Neutrophil (primary cell): Measurements from ENCODE around the gene MKX.

Source experiments
- H3K27ac ChIP-seq: fragments of 200-600 bp; sonication (generic); 2 replicates; pipeline ENCODE4 v1.5.1; 2016; ENCODE audit warnings: mild to moderate bottlenecking, moderate library complexity
- H3K27me3 ChIP-seq: fragments of 200-600 bp; sonication (generic); 2 replicates; pipeline ENCODE4 v1.6.0; 2016; ENCODE audit warnings: mild to moderate bottlenecking
- H3K36me3 ChIP-seq: fragments of 200-600 bp; sonication (generic); 2 replicates; pipeline ENCODE4 v1.5.1; 2017
- H3K4me1 ChIP-seq, 2 experiments: fragments of 200-600 bp in 1 of 2; sonication (generic) in 1 of 2; 1 replicate in 1 of 2; 2 replicates in 1 of 2; pipeline versions ENCODE4 v1.5.1 to v1.6.1; 2013 to 2016; ENCODE audit warnings: low read depth in 1 of 2, low read length in 1 of 2, mild to moderate bottlenecking in 1 of 2, moderate library complexity in 1 of 2; ENCODE audit not compliant: control insufficient read depth in 1 of 2, insufficient read depth in 1 of 2
- H3K4me3 ChIP-seq, 2 experiments: fragments of 200-600 bp in 1 of 2; sonication (generic) in 1 of 2; 1 replicate in 1 of 2; 2 replicates in 1 of 2; pipeline ENCODE4 v1.5.1; 2013 to 2016; ENCODE audit warnings: low read depth in 1 of 2, low read length in 1 of 2, mild to moderate bottlenecking in 1 of 2, moderate library complexity in 1 of 2
- H3K9me3 ChIP-seq: fragments of 200-600 bp; sonication (generic); 2 replicates; pipeline ENCODE4 v1.5.1; 2016
- TF ChIP-seq, protein P1 (sequence below): fragments of 200-600 bp; sonication (generic); IDR thresholded peaks from 2 replicates; pipeline ENCODE4 v1.5.1; 2016; ENCODE audit warnings: antibody characterized with exemption

MKX gene

DNA sequence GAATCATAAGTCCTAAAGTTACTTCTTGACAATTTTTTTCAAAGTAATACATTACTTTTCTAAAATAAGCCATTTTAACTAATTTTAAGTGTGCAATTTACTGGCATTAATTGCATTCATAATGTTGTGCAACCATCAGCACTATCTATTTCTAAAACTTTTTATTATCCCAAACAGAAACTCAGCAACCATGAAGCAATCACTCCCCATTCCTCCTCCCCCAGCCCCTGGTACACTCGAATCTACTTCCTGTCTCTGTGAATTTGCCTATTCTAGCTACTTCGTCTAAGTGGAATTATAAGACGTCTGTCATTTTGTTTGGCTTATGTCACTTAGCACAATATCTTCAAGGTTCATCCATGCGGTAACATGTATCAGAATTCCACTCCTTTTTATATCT lies 84.9 kb downstream of the MKX start:
- Histone ChIP-seq H3K27me3 (no peaks in the 10 kb centered on the region), H3K9me3 (no peaks in the 10 kb centered on the region), H3K27ac (no peak overlapping the region), H3K36me3 (no peaks in the 10 kb centered on the region), H3K4me3 (no peak overlapping the region), H3K4me1 (peaks cover 0 to 19% of the 10 kb centered on the region in 2 experiments)
- TF ChIP-seq, protein P1, sequence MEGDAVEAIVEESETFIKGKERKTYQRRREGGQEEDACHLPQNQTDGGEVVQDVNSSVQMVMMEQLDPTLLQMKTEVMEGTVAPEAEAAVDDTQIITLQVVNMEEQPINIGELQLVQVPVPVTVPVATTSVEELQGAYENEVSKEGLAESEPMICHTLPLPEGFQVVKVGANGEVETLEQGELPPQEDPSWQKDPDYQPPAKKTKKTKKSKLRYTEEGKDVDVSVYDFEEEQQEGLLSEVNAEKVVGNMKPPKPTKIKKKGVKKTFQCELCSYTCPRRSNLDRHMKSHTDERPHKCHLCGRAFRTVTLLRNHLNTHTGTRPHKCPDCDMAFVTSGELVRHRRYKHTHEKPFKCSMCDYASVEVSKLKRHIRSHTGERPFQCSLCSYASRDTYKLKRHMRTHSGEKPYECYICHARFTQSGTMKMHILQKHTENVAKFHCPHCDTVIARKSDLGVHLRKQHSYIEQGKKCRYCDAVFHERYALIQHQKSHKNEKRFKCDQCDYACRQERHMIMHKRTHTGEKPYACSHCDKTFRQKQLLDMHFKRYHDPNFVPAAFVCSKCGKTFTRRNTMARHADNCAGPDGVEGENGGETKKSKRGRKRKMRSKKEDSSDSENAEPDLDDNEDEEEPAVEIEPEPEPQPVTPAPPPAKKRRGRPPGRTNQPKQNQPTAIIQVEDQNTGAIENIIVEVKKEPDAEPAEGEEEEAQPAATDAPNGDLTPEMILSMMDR: no peak

DNA sequence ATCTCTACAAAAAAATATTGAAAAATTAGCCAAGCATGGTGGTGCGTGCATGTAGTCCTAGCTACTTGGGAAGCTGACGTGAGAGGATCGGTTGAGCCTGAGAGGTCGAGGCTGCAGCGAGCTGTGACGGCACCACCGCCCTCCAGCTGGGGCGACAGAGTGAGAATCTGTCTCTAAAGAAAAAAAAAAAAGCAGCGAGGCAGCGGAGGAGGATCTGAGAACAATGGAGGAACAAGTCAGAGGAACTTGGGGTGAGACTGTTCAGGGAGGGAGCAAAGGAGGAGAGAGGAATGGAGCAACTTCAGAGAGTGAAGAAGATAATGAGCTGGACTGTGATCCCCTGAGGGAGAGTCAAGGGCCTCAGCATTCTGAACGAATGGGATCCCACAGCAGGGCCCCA lies 85.4 kb downstream of the MKX start:
- H3K27me3 ChIP-seq: no peaks in the 10 kb centered on the region
- TF ChIP-seq, protein P1: no peak
- no peak overlapping the region for H3K27ac ChIP-seq
- no peak overlapping the region for H3K4me3 ChIP-seq
- no peaks in the 10 kb centered on the region for H3K9me3 ChIP-seq
- no peaks in the 10 kb centered on the region for H3K36me3 ChIP-seq
- H3K4me1 ChIP-seq: peaks cover 0 to 19% of the 10 kb centered on the region in 2 experiments

DNA sequence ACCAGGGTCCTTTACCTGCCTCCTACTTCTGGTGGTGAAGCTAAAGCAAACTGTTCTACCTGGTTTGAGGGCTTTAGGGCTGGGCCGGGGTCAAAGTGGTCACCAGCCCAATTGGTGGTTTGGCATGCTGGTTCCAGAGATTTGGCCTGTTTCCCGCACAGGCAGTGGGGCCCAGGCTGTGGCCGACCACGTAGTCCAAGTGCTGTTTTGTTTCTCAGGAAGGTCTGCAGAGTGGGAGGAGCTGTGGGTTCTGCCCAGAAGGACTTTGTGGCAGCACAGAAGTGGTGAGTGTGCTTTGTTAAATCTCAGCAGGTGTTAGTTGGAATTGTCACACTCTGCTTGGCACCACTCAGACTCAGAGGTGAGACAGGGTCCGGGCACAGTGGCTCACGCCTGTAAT lies 85.8 kb downstream of the MKX start:
- Histone ChIP-seq H3K4me1 (peaks cover 0 to 19% of the 10 kb centered on the region in 2 experiments), H3K4me3 (no peak overlapping the region), H3K27me3 (no peaks in the 10 kb centered on the region), H3K27ac (no peak overlapping the region), H3K36me3 (no peaks in the 10 kb centered on the region), H3K9me3 (no peaks in the 10 kb centered on the region)
- TF ChIP-seq, protein P1: no peak

DNA sequence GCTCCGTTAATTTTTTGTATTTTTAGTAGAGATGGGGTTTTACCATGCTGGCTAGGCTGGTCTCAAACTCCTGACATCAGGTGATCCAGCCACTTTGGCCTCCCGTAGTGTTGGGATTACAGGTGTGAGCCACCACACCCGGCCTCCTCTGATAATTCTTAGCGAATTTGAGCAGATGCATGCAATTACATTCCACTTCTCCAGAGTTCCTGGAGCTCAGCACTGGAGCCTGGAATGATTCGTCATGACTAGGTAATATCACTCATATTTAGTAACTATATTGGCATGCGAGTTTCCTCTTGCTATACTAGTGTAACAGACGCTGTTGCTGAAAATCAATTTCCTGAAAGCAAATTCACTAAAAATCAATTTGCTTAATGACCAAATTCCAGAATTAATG lies 86.8 kb downstream of the MKX start:
- Histone ChIP-seq H3K9me3 (no peaks in the 10 kb centered on the region), H3K27me3 (no peaks in the 10 kb centered on the region), H3K4me3 (no peak overlapping the region), H3K27ac (no peak overlapping the region), H3K36me3 (no peaks in the 10 kb centered on the region), H3K4me1 (peaks cover 0 to 13% of the 10 kb centered on the region in 2 experiments)
- TF ChIP-seq, protein P1: no peak

DNA sequence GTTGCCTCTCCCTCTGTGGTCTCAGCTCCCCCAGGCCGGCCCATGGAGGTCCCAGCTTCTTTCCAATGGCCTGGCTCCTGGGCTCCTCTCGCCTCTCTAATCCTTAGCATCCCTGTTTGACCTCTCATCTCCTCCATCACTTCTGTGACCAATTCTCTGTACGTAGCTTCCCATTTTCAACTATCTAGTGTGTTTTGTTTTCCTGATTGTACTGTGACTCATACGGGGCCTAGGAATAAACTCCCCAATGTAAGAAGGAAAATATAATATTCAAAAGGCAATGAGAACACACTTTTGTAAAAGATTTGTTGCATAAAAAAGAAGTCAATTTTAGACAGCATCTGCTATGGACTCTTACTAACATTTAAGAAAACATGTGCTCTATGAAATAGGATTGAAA lies 90.3 kb downstream of the MKX start:
- TF ChIP-seq, protein P1: no peak
- Histone ChIP-seq H3K4me3 (no peak overlapping the region), H3K9me3 (no peaks in the 10 kb centered on the region), H3K36me3 (no peaks in the 10 kb centered on the region), H3K27ac (no peak overlapping the region), H3K4me1 (peaks cover 0 to 6% of the 10 kb centered on the region in 2 experiments), H3K27me3 (no peaks in the 10 kb centered on the region)

DNA sequence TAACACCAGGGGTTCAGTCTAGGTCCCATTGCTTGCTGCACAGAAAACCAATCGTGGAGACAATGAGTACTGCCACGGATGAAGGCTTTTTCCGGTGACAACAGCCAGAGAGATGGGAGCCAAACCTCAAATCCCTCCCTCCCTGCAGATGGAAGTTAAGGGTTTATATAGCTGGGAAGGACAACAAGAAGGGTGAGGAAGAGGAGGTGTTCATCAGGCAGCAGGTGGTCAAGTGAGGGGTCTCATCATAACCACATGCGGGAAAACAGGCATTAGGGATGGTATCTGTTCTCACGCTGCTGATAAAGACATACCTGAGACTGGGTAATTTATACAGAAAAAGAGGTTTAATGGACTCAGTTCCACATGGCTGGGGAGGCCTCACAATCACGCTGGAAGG lies 91.3 kb downstream of the MKX start:
- Histone ChIP-seq H3K27ac (no peak overlapping the region), H3K27me3 (no peaks in the 10 kb centered on the region), H3K36me3 (no peaks in the 10 kb centered on the region), H3K4me3 (no peak overlapping the region), H3K9me3 (no peaks in the 10 kb centered on the region), H3K4me1 (peaks cover 0 to 3% of the 10 kb centered on the region in 2 experiments)
- TF ChIP-seq, protein P1: no peak
